DND-41 (cell line): ENCODE measurements around the gene VPS37B.

Experiments used
- EZH2 ChIP-seq: IDR thresholded peaks from 3 replicates; pipeline ENCODE4 v1.6.1; 2012; ENCODE audit warnings: borderline replicate concordance, low read depth, mild to moderate bottlenecking, moderate library complexity, low read length, inconsistent platforms; ENCODE audit not compliant: severe bottlenecking
- TF ChIP-seq, protein P1 (sequence below): IDR thresholded peaks from 2 replicates; pipeline ENCODE4 v1.5.1; 2012; ENCODE audit warnings: borderline replicate concordance, low read length, moderate library complexity, mild to moderate bottlenecking; ENCODE audit not compliant: poor library complexity, severe bottlenecking; ENCODE audit errors: extremely low read depth

- TF ChIP-seq, protein P1, sequence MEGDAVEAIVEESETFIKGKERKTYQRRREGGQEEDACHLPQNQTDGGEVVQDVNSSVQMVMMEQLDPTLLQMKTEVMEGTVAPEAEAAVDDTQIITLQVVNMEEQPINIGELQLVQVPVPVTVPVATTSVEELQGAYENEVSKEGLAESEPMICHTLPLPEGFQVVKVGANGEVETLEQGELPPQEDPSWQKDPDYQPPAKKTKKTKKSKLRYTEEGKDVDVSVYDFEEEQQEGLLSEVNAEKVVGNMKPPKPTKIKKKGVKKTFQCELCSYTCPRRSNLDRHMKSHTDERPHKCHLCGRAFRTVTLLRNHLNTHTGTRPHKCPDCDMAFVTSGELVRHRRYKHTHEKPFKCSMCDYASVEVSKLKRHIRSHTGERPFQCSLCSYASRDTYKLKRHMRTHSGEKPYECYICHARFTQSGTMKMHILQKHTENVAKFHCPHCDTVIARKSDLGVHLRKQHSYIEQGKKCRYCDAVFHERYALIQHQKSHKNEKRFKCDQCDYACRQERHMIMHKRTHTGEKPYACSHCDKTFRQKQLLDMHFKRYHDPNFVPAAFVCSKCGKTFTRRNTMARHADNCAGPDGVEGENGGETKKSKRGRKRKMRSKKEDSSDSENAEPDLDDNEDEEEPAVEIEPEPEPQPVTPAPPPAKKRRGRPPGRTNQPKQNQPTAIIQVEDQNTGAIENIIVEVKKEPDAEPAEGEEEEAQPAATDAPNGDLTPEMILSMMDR: no peak
- no peak for TF ChIP-seq EZH2
Measured at GRCh38 chr12:122848471-122849351, 47.2 kb downstream of the VPS37B start.
